Liver (tissue), 3 donors: ENCODE results near the gene PSMB3.

Experiments used
- ATF3 ChIP-seq: IDR thresholded peaks from 2 replicates; pipeline ENCODE4 v1.6.1; 2016; ENCODE audit warnings: antibody characterized with exemption
- CTCF ChIP-seq: fragments of 150-350 bp; IDR thresholded peaks from 2 replicates; pipeline ENCODE4 v1.5.1; 2017; ENCODE audit warnings: improper control_type of control experiment, low read depth, low read length; ENCODE audit not compliant: missing input control
- EGR1 ChIP-seq, 2 donors: IDR thresholded peaks; 2 replicates each; pipeline ENCODE4 v1.6.1; 2016 to 2018; ENCODE audit warnings: antibody characterized with exemption in 2 of 2, low read depth in 2 of 2
- FOXA1 ChIP-seq: IDR thresholded peaks from 2 replicates; pipeline ENCODE4 v1.6.1; 2016; ENCODE audit warnings: antibody characterized with exemption
- GABPA ChIP-seq, 2 donors: IDR thresholded peaks in 1 of 2; conservative IDR thresholded peaks in 1 of 2; 2 replicates each; pipeline ENCODE4 v1.6.1; 2016; ENCODE audit warnings: antibody characterized with exemption in 2 of 2, mild to moderate bottlenecking in 1 of 2, moderate library complexity in 1 of 2
- HNF4A ChIP-seq, 2 donors: conservative IDR thresholded peaks; 2 replicates each; pipeline ENCODE4 v1.6.1; 2016; ENCODE audit warnings: antibody characterized with exemption in 2 of 2, mild to moderate bottlenecking in 2 of 2
- JUND ChIP-seq, 2 donors: IDR thresholded peaks; 2 replicates each; pipeline ENCODE4 v1.6.1; 2016; ENCODE audit warnings: antibody characterized with exemption in 2 of 2
- NR2F2 ChIP-seq: IDR thresholded peaks from 2 replicates; pipeline ENCODE4 v1.6.1; 2016; ENCODE audit warnings: antibody characterized with exemption
- RAD21 ChIP-seq, 2 donors: IDR thresholded peaks; 2 replicates each; pipeline ENCODE4 v1.6.1; 2016; ENCODE audit warnings: antibody characterized with exemption in 2 of 2, mild to moderate bottlenecking in 2 of 2
- REST ChIP-seq: IDR thresholded peaks from 2 replicates; pipeline ENCODE4 v1.6.1; 2016; ENCODE audit warnings: antibody characterized with exemption, mild to moderate bottlenecking
- RXRA ChIP-seq, 2 donors: IDR thresholded peaks; 2 replicates each; pipeline ENCODE4 v1.6.1; 2017 to 2018; ENCODE audit warnings: antibody characterized with exemption in 2 of 2, mild to moderate bottlenecking in 1 of 2
- TAF1 ChIP-seq: conservative IDR thresholded peaks from 2 replicates; pipeline ENCODE4 v1.6.1; 2016; ENCODE audit warnings: antibody characterized with exemption, mild to moderate bottlenecking
- ZBTB33 ChIP-seq: IDR thresholded peaks from 2 replicates; pipeline ENCODE4 v1.6.1; 2016; ENCODE audit warnings: antibody characterized with exemption
- donor health status: healthy.
- donor health status: healthy.

- TF ChIP-seq EGR1 (IDR thresholded peaks at IDR 0.05; ENCODE audit: low read depth in 2 of 2) = no peak
- TF ChIP-seq CTCF = no peak
- no peak for TF ChIP-seq GABPA (IDR thresholded peaks at IDR 0.05 in 1 of 2, conservative IDR thresholded peaks at IDR 0.05 in 1 of 2)
- TF ChIP-seq JUND (IDR thresholded peaks at IDR 0.05) = no peak
- TF ChIP-seq ZBTB33 = no peak
- no peak for TF ChIP-seq RXRA (IDR thresholded peaks at IDR 0.05)
- no peak for TF ChIP-seq TAF1
- no peak for TF ChIP-seq NR2F2
- no peak for TF ChIP-seq REST
- no peak for TF ChIP-seq ATF3
- no peak for TF ChIP-seq HNF4A (conservative IDR thresholded peaks at IDR 0.05)
- TF ChIP-seq FOXA1 = no peak
- TF ChIP-seq RAD21 (IDR thresholded peaks at IDR 0.05) = no peak
These were observed 11.7 kb upstream of the PSMB3 start for GRCh38 chr17:38740806-38741205.
